Measurements from ENCODE around the gene NKPD1. TPM values are rescaled to one million over a fixed set of nuclear protein-coding genes. Genes with fewer than 3 reads are reported as not detected.

NKPD1 gene
- total RNA-seq, 4 donors from 2014 or later, result 0.16 TPM; not detected in 3

DNA sequence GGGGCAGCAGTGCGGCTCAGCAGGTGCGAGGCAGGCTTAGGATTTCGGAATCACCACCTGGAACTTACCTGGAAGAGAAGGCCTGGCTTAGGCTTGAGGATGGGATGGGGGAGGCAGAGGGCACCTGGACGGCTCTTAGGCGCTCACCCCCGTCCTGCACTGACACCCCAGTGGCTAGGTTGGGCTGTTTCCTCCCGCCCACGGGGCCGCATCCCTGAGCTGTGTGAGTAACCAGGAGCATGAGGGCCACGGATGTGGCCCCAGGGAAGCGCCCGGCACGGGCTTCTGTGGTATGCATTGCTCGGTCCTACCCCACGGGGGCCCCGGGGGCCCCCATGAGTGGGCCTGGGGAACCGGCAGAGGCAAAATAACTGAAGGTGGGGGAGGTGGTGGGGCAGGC, 2.4 kb upstream of the NKPD1 start:
- intact Hi-C loops (cut with DNase I; ENCODE audit: low total_unique reads), result loop anchor here (2.0 to 5.0 kb wide), 2 partner anchors 84 to 176 kb away; partner anchors contain the start of gene EXOC3L2
- Histone ChIP-seq H3K27me3 (peaks cover 28 to 36% (median 34%) of the 10 kb centered on the region in 3 donors), H3K4me1 (no peaks in the 10 kb centered on the region), H3K27ac (no peak overlapping the region), H3K4me3 (no peak overlapping the region), H3K9me3 (no peaks in the 10 kb centered on the region), H3K36me3 (no peaks in the 10 kb centered on the region)
- no peak for ATAC-seq
- no peak for DNase-seq
- in situ Hi-C loops (cut with MboI; ENCODE audit: low sequenced_read_pairs in 4 of 4), result no loop called here
- TF ChIP-seq, protein P1, sequence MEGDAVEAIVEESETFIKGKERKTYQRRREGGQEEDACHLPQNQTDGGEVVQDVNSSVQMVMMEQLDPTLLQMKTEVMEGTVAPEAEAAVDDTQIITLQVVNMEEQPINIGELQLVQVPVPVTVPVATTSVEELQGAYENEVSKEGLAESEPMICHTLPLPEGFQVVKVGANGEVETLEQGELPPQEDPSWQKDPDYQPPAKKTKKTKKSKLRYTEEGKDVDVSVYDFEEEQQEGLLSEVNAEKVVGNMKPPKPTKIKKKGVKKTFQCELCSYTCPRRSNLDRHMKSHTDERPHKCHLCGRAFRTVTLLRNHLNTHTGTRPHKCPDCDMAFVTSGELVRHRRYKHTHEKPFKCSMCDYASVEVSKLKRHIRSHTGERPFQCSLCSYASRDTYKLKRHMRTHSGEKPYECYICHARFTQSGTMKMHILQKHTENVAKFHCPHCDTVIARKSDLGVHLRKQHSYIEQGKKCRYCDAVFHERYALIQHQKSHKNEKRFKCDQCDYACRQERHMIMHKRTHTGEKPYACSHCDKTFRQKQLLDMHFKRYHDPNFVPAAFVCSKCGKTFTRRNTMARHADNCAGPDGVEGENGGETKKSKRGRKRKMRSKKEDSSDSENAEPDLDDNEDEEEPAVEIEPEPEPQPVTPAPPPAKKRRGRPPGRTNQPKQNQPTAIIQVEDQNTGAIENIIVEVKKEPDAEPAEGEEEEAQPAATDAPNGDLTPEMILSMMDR (IDR thresholded peaks at IDR 0.05 in 4 of 5, conservative IDR thresholded peaks at IDR 0.05 in 1 of 5), result no peak
- no peak for TF ChIP-seq POLR2A (IDR thresholded peaks at IDR 0.05)

DNA sequence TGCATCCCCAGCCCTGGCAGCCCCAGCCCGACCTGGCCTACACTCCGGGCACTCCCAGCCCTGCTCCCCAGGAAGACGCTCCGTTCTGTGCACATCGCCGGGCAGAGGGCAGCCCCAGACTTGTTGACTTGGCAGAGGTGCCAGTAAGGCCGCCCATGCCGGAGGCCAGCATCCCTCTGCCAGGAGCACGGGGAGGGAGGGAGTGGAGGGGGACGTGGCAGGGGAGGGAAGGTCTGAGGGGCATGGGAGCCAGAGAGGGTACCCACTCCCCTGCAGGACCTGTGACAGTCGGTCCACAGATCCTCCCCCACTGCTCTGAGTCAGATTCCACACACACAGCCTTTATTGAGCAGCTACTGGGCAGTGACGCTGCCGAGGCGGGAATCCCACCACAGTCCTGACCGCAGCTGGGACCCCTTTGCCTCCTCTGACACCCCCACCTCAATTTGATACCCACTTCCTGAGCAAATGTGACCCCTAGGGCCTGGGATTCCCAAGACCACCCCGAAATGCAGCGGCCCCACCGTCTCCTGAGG, 1.9 kb upstream of the NKPD1 start:
- TF ChIP-seq, protein P1 (IDR thresholded peaks at IDR 0.05 in 4 of 5, conservative IDR thresholded peaks at IDR 0.05 in 1 of 5), result no peak
- no peak for TF ChIP-seq POLR2A (IDR thresholded peaks at IDR 0.05)
- intact Hi-C loops (cut with DNase I; ENCODE audit: low total_unique reads), result loop anchor here (2.0 to 5.0 kb wide), 2 partner anchors 85 to 176 kb away; partner anchors contain the start of gene EXOC3L2
- peaks cover 31 to 36% (median 34%) of the 10 kb centered on the region in 3 donors for H3K27me3 ChIP-seq
- no peaks in the 10 kb centered on the region for H3K9me3 ChIP-seq
- no peaks in the 10 kb centered on the region for H3K4me1 ChIP-seq
- no peak overlapping the region for H3K27ac ChIP-seq
- in situ Hi-C loops (cut with MboI; ENCODE audit: low sequenced_read_pairs in 4 of 4), result no loop called here
- H3K4me3 ChIP-seq, result no peak overlapping the region
- no peaks in the 10 kb centered on the region for H3K36me3 ChIP-seq
- ATAC-seq (no peak), DNase-seq (no peak)

DNA sequence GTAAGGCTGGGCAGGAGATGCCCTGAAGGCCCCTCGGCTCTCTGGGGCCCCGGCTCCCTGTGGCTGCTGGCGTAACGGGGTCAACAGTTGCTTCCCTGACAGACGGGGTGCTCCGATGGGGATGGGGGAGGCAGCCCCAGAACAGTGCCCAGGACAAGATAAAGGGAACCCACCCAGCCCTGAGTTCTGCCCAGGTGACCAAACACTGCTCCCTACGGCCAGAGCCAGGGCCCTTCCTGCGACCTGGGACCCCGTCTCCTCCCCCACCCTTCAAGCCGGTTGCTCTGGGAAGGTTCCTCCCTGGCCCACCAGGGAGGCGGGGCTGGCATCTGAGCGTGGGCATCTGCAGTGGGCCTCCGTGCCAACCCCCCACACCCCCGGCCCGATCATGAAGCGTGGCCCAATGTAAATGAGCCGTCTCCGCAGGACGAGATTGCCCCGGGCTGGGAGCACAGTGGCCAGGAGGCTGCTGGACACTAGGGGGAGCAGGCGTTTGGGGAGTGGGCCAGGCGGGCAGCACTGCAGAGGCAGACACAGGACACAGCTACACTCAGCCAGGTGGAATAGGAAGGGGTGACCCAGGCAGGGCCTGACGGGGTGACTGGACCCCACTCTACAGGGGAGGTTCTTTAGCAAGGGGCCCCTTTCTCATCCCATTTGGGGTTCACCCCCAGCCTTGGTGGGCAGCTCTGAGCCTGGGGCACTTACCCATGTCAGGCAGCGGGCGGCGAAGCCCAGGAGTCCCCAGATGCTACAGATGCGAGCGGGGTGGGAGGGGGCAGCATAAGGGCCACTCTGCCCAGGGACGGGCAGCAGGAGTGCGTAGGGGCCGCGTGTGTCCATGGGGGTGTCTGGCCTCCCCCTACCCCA, 1.2 kb upstream of the NKPD1 start:
- intact Hi-C loops (cut with DNase I; ENCODE audit: low total_unique reads), result loop anchor here (2.0 to 5.0 kb wide), 2 partner anchors 85 to 177 kb away; partner anchors contain the start of gene EXOC3L2
- Histone ChIP-seq H3K4me3 (no peak overlapping the region), H3K9me3 (no peaks in the 10 kb centered on the region), H3K4me1 (no peaks in the 10 kb centered on the region), H3K27me3 (peaks cover 31 to 36% (median 34%) of the 10 kb centered on the region in 3 donors), H3K36me3 (no peaks in the 10 kb centered on the region), H3K27ac (no peak overlapping the region)
- peak in 1 of 2 donors; percentile 25 for DNase-seq
- no peak for TF ChIP-seq POLR2A (IDR thresholded peaks at IDR 0.05)
- TF ChIP-seq, protein P1 (IDR thresholded peaks at IDR 0.05 in 4 of 5, conservative IDR thresholded peaks at IDR 0.05 in 1 of 5), result peak; percentile 5 to 63 (median 47)
- peak; percentile 14 to 46 for ATAC-seq
- in situ Hi-C loops (cut with MboI; ENCODE audit: low sequenced_read_pairs in 4 of 4), result no loop called here

DNA sequence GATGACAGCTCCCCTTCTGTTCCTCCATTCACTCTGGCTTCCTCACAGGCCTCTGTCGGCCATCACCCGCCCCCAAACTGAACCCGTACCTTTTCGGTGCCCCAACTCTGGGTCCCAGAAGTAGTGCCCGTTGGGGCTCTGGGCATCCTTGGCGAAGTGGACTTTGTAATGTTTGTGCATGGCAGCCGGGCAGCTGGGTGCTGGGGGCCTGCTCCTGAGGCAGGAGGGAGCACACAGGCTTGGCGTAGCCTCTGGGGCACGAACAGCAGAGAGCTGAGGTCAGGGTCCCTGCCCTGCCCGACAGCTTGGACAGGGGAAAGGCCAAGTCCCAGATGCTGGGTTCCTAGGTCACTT, 834 bp downstream of the NKPD1 start:
- Histone ChIP-seq H3K36me3 (no peaks in the 10 kb centered on the region), H3K9me3 (no peaks in the 10 kb centered on the region), H3K4me1 (no peaks in the 10 kb centered on the region), H3K27me3 (peaks cover 31 to 37% (median 34%) of the 10 kb centered on the region in 3 donors), H3K4me3 (no peak overlapping the region), H3K27ac (no peak overlapping the region)
- intact Hi-C loops (cut with DNase I; ENCODE audit: low total_unique reads) (loop anchor here (5.0 kb wide), 1 partner anchor 87 kb away; the partner anchor contains the start of gene EXOC3L2), in situ Hi-C loops (cut with MboI; ENCODE audit: low sequenced_read_pairs in 4 of 4) (no loop called here)
- no peak for ATAC-seq
- no peak for DNase-seq
- no peak for TF ChIP-seq POLR2A (IDR thresholded peaks at IDR 0.05)
- TF ChIP-seq, protein P1 (IDR thresholded peaks at IDR 0.05 in 4 of 5, conservative IDR thresholded peaks at IDR 0.05 in 1 of 5), result no peak

All from gastrocnemius medialis (tissue), 4 donors.